Jurkat, Clone E6-1 (cell line): ENCODE measurements around the gene METTL4.
"Not testable (repeated sequence)": the region's sequence is repeated elsewhere in the genome, so short reads cannot be mapped to it uniquely, and the experiment has no call there.

Experiments used
- DNase-seq: peaks from one replicate; pipeline ENCODE4 v3.0.0-alpha.2; 2011; ENCODE audit warnings: low read depth, low spot score
- H3K4me3 ChIP-seq: 2 replicates; pipeline ENCODE4 v1.5.1; 2011; ENCODE audit warnings: mild to moderate bottlenecking, low read length, control low read depth, moderate library complexity

The METTL4 gene

DNA sequence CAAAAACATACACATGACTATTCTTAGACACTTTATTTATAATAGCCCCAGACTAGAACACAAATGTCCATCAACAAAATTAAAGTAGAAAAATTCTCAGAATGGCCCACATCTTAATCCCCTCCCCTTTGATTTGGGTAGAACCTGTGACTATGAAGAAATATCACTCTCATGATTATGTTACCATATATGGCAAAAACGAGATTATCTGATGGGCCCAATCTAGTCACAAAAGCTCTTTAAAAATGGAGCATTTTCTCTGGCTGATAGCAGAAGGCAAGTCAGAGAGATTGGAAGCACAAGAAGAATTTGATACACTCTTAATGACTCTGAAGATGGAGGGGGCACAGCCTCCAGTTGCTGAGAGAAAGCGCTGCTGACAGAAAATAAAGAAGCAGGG is 39.6 kb downstream of the METTL4 start:
- no peak overlapping the region for H3K4me3 ChIP-seq
- no peak for DNase-seq

- H3K4me3 ChIP-seq, result no peak overlapping the region
- DNase-seq, result no peak
Observed at GRCh38 chr18:2529154-2529553, 42.2 kb downstream of the METTL4 start.

DNA sequence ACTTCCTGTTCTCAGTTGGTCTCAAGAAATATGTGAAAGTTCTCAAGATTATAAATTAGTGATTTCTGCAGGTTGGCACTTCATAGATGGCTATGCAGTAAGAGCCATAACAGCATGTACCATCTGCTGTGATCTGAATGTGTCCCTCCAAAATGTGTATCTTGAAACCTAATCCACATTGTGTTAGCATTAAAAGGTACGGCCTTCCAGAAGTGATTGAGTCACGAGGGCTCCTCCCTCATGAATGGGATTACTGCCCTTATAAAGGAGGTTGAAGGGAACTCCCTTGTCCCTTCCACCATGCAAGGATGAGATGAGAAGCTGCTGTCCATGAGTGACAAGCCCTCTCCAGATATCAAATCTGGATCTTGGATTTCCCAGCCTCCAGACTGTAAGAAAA is 45.0 kb downstream of the METTL4 start:
- H3K4me3 ChIP-seq, result no peak overlapping the region
- DNase-seq, result no peak

DNA sequence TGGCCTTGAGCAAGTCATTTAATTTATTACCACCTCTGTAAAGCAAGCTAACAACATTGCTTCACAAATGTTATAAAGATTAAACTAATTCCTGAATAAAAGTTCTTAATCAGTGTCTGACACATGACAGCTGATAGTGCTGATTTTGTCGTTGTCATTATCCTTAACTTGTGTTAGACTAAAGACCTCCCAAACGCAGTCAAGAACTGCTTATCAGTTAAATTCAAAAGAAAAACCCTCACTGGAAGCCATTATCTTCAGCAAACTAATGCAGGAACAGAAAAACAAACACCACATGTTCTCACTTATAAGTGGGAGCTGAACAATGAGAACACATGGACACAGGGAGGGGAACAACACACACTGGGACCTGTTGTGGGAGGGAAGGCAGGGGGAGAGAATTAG is 46.5 kb downstream of the METTL4 start:
- not testable (repeated sequence) for H3K4me3 ChIP-seq, DNase-seq

DNA sequence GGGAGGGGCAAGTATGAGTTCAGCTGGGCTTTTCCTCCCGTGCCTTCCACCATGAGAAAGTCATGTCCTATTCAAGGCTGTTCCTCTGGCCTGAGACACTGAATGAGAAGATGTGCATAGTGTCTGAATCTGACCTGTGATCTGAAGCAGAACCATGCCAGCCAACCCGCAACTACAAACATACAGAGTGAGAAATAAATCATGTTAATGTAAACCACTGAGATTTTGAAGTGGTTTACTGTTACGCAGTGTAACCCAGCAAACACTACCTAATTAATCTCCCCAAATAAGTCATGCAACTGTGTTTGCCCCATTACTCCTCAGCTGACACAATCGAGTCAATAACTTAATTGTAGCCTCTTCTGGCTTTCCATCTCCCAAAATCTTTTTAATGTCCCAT is 49.2 kb downstream of the METTL4 start:
- no peak overlapping the region for H3K4me3 ChIP-seq
- peak; percentile 15 for DNase-seq

GRCh38 chr18:2518473-2518872 is 52.8 kb downstream of the METTL4 start:
- DNase-seq, result no peak

GRCh38 chr18:2515908-2516625 is 55.2 kb downstream of the METTL4 start:
- DNase-seq, result peak; percentile 18
- no peak overlapping the region for H3K4me3 ChIP-seq

More at GRCh38 chr18:2518473-2518872, 52.8 kb downstream of the METTL4 start:
- no peak overlapping the region for H3K4me3 ChIP-seq

- H3K4me3 ChIP-seq, result no peak overlapping the region
- no peak for DNase-seq
Observed at GRCh38 chr18:2515171-2515787, 56.0 kb downstream of the METTL4 start.

DNA sequence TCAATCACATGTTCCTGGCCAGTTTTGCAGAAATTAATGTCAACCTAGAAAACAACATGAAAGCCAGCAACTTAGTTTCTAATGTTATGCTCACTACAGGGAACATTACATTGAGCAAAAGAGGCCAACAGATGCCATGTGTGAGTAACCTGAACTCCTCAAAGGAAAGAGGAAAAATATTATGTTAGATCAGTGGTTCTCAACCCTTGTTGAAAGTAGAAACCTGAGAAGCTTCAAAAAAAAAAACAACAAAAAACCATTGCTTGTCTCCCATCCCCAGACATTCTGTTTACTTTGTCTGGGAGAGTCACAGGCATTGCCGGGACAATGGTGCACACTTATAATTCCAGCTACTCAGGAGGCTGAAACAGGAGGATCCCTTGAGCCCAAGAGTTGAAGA is 57.7 kb downstream of the METTL4 start:
- no peak for DNase-seq
- no peak overlapping the region for H3K4me3 ChIP-seq

GRCh38 chr18:2512059-2512458 is 59.2 kb downstream of the METTL4 start:
- DNase-seq, result no peak

DNA sequence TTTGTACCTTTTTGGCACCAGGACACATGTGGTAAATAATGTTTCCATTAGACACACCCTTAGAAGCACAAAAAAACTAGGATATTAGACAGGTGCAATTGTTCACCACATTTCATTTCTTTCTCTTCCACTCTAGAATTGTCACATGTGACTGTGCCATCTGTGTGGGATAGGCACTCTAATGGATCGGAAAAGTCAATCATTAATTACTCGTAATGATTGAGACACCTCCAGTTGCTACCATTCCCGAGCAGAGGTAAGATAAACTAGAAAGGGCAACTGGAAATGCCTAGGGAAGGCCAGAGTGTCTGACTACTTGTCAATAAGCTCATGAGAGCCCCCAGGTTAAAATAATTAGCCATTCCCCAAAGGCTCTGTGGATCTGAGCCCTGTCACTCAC is 59.9 kb downstream of the METTL4 start:
- no peak for DNase-seq
- H3K4me3 ChIP-seq, result no peak overlapping the region

More at GRCh38 chr18:2512059-2512458, 59.2 kb downstream of the METTL4 start:
- H3K4me3 ChIP-seq, result no peak overlapping the region

DNA sequence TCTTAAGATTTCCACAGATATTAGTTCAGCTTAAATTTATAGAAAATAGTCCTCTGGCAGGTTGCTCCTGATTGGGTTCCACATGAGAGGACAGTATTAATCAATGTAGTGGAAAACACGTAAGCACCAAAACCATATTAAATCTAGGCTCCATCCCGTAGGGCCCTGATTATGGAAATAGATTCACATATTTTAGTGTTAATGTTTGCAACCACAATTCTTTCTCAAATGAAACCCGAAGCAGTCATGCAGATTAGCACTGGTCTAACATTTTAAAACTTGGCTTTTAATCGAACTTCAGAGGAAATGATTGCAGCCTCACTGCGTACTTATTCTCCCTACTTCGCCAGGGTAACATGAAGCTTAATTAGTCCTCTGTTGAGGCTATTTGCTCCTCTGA is 60.9 kb downstream of the METTL4 start:
- H3K4me3 ChIP-seq, result no peak overlapping the region
- no peak for DNase-seq

DNA sequence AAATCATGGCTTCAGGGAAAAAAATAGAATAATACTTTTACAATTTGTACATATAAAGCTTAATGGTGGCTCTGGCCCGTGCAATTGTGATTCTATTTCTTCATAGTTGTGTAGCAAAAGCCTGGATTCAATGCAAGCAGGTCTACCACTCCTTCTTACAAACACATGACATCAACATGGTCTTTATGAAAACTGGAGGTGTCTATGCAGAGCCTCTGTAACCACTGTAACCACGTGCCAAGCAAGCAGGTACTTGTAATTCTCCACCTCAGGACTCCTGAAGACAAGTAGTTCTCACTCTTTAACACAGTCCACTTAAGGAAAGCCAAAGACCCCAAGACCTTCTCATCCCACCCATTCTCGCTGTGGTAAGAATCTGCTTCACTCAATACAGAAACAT is 62.6 kb downstream of the METTL4 start:
- no peak overlapping the region for H3K4me3 ChIP-seq
- DNase-seq, result no peak

GRCh38 chr18:2508155-2508554 is 63.1 kb downstream of the METTL4 start:
- DNase-seq, result no peak
- no peak overlapping the region for H3K4me3 ChIP-seq

GRCh38 chr18:2504642-2505041 is 66.7 kb downstream of the METTL4 start:
- DNase-seq, result no peak
- no peak overlapping the region for H3K4me3 ChIP-seq

- no peak for DNase-seq
- no peak overlapping the region for H3K4me3 ChIP-seq
Observed at GRCh38 chr18:2502880-2503279, 68.4 kb downstream of the METTL4 start.

DNA sequence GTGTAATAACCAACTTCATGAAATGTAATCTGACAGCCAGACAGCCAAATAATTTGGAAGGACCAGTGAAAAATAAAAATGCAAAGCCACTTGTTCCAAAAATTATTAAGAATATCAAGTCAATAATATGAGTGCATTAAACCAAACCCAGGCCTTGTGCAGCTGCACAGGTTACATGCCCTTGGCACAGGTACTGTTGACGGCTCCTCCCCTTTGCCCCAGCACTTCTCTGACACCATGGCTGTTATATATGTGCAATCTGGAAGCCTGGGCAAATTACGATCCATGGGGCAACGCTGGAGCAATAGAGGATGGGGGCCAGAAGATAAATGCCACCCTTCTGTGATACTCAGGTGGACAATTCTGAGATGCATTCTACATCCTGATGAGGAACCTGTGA is 68.9 kb downstream of the METTL4 start:
- no peak for DNase-seq

DNA sequence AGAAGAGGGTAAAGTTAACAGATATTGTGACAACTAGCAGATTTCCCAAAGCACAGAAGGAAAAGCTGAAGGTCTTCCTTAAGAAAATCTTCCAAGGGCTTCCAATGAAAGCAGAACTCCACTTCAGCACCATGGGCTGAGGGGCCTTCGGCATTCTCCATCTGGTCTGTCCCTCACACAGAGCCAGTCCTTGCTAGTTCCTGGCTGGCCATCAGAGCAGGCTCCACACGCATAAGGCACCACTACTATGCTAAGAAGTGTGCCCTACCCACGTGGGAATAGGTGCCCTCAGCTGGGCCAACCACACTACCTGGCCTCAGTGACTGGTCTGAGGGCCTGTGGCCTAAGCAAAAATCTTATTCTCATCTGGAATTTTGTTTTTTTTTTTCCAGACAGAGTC is 73.5 kb downstream of the METTL4 start:
- no peak for DNase-seq
- no peak overlapping the region for H3K4me3 ChIP-seq

More for the DNA sequence above, 68.9 kb downstream of the METTL4 start:
- no peak overlapping the region for H3K4me3 ChIP-seq

DNA sequence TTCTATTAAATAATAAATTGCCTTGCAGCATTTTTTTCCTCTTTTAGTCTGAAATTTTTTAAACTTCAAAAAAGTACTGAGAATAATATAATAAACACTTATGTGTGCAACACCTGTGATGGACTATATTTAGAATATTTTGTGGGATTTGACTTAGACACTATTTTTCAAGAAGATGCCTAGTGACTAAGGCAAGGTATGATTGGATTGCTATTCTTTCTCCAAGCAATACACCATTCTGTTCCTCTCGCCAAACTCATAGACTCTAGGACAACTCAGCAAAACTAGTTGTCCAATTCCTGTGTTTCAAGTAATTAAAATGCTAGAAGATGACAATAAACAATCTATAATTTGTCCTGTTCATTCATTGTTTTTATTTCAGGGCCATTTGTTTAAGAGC is 75.9 kb downstream of the METTL4 start:
- H3K4me3 ChIP-seq, result no peak overlapping the region
- DNase-seq, result no peak

DNA sequence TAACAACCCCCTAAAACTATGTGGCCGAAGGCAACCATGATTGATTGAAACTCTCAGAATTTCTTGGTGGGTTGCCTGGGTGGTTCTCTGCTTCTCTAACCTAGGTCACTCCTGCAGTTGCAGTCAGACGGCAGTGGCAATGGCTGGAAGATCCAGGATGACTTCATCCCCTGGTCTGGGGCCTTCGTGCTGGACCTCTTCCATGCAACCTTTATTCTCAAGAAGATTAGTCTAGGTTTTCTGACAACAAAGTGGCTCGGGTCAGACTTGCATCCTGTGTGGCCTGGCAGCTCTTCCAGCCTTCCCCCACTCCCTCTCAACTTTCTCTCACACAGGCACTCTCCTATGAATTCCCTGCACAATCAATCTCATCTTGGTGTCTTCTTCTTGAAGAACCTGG is 76.4 kb downstream of the METTL4 start:
- no peak overlapping the region for H3K4me3 ChIP-seq
- no peak for DNase-seq
